Inferior parietal cortex (tissue), 1 donor: ENCODE results near the gene ZNF766.
"Not testable (repeated sequence)": the region's sequence is repeated elsewhere in the genome, so short reads cannot be mapped to it uniquely, and the experiment has no call there.

Experiments used
- DNase-seq: peaks from one replicate; pipeline ENCODE4 v3.0.0-alpha.2; 2016; ENCODE audit errors: extremely low spot score

The ZNF766 gene

GRCh38 chr19:52275988-52276387 is 6.6 kb downstream of the ZNF766 start:
- no peak for DNase-seq

- DNase-seq, result no peak
These were observed 8.1 kb downstream of the ZNF766 start for GRCh38 chr19:52277471-52277870.

- DNase-seq, result no peak
These were observed 16.9 kb downstream of the ZNF766 start for GRCh38 chr19:52286256-52286655.

- DNase-seq, result no peak
These were observed 22.4 kb downstream of the ZNF766 start for GRCh38 chr19:52291781-52292180.

GRCh38 chr19:52292946-52293345 is 23.6 kb downstream of the ZNF766 start:
- DNase-seq, result not testable (repeated sequence)

GRCh38 chr19:52296400-52296772 is 27.0 kb downstream of the ZNF766 start:
- no peak for DNase-seq

- DNase-seq, result peak; percentile 84
These were observed 27.6 kb downstream of the ZNF766 start, which contains the start of gene ZNF480 for GRCh38 chr19:52296773-52297600. ZNF480 (plus strand) TSS chr19:52297169; CDS start chr19:52300413, 3,244 bp downstream.

- DNase-seq, result peak; percentile 22
These were observed 28.4 kb downstream of the ZNF766 start for GRCh38 chr19:52297601-52298364.

GRCh38 chr19:52307275-52307674 is 37.9 kb downstream of the ZNF766 start:
- DNase-seq, result no peak

GRCh38 chr19:52322429-52322828 is 53.0 kb downstream of the ZNF766 start:
- no peak for DNase-seq

GRCh38 chr19:52331757-52332156 is 62.4 kb downstream of the ZNF766 start:
- DNase-seq, result no peak

- DNase-seq, result no peak
These were observed 66.4 kb downstream of the ZNF766 start for GRCh38 chr19:52335768-52336116.

- DNase-seq, result peak; percentile 91
These were observed 66.9 kb downstream of the ZNF766 start, which contains the start of gene ZNF610 for GRCh38 chr19:52336117-52336790. ZNF610 (plus strand) TSS chr19:52336243; CDS start chr19:52349173, 12,930 bp downstream.

- DNase-seq, result no peak
These were observed 67.5 kb downstream of the ZNF766 start for GRCh38 chr19:52336791-52337381.

GRCh38 chr19:52339022-52339421 is 69.6 kb downstream of the ZNF766 start:
- not testable (repeated sequence) for DNase-seq

GRCh38 chr19:52343548-52343947 is 74.2 kb downstream of the ZNF766 start:
- peak; percentile 45 for DNase-seq

- no peak for DNase-seq
These were observed 75.8 kb downstream of the ZNF766 start for GRCh38 chr19:52345162-52345561.
